GM18951 (cell line): ENCODE results near the gene KCNQ4.

ENCODE experiments used
- POLR2A ChIP-seq: IDR thresholded peaks from 4 replicates; pipeline ENCODE4 v1.6.1; 2011; ENCODE audit warnings: mild to moderate bottlenecking; ENCODE audit not compliant: insufficient read length, insufficient read depth; ENCODE audit errors: extremely low read depth
- in situ Hi-C: fragments of 300-500 bp; cut with MboI; formaldehyde crosslinking; loops from one replicate; pipeline ENCODE4 v1.12.0; 2022; ENCODE audit warnings: low sequenced_read_pairs, mixed read lengths, inconsistent platforms; ENCODE audit not compliant: unreplicated experiment

KCNQ4 gene

GRCh38 chr1:40842207-40842606 lies 58.6 kb downstream of the KCNQ4 start:
- TF ChIP-seq POLR2A = no peak
- in situ Hi-C loops = loop anchor here (10.0 kb wide), 1 partner anchor 67 kb away; no protein-coding TSS in a partner anchor

GRCh38 chr1:40842691-40843090 lies 59.1 kb downstream of the KCNQ4 start:
- in situ Hi-C loops = loop anchor here (10.0 kb wide), 1 partner anchor 68 kb away; no protein-coding TSS in a partner anchor
- TF ChIP-seq POLR2A = no peak

DNA sequence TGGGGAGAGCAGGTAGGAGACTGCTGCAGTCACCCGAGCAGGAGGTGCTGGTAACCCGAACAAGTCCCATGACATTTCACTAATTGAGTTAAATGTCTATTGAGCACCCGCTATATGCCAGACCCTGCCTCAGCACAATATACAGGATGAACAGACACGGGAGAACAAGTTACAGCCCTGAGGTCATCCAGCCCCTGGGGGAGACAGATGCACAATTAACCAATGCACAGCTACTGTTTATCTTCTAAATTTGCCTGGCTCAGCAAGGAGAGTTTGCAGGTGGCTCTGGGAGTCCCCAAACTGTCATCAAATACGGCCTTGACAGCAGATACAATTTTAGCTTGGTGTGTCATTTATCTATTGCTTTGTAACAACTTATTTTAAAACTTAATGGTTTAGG lies 60.5 kb downstream of the KCNQ4 start:
- in situ Hi-C loops = loop anchor here (10.0 kb wide), 1 partner anchor 69 kb away; no protein-coding TSS in a partner anchor

GRCh38 chr1:40844887-40845878 lies 61.6 kb downstream of the KCNQ4 start:
- TF ChIP-seq POLR2A = no peak
- in situ Hi-C loops = loop anchor here (10.0 kb wide), 1 partner anchor 70 kb away; no protein-coding TSS in a partner anchor

More for the DNA sequence above, 60.5 kb downstream of the KCNQ4 start:
- no peak for TF ChIP-seq POLR2A

GRCh38 chr1:40845895-40846294 lies 62.3 kb downstream of the KCNQ4 start:
- TF ChIP-seq POLR2A = no peak
- in situ Hi-C loops = loop anchor here (10.0 kb wide), 1 partner anchor 71 kb away; no protein-coding TSS in a partner anchor

DNA sequence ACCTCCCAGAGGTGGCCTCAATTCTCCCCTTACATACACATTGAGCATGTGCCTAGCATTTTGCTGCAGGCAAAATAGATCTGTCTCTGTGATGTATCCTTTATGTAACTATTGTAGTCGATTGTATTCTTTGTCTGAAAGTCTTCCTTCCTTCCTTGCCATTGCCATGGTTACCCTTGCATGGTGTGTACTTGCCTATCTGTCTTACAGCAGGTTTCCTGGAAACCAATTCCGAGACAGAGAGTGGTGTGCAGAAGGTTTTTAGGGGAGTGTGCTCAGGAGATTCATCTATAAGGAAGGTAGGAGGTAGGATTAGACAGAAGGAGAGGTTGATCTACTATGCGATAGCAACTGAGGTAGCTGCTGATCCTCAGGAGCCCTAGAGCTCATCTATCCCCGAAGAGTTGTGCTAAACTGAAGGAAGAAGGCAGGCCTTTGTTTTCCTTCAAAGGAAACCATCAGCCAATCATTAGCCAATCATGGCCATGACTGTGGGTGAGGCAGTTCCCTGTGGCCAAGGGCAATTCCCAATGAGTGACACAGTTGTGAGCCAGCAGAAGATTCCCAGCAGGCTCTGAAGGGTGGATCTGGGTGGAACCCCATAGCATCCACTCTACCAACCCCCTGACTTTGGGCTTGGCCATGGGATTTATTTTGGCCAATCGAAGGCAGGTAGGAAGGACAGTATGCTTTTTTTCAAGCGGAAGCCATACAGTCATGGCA lies 63.6 kb downstream of the KCNQ4 start:
- TF ChIP-seq POLR2A = no peak
- in situ Hi-C loops = loop anchor here (10.0 kb wide), 1 partner anchor 72 kb away; no protein-coding TSS in a partner anchor

DNA sequence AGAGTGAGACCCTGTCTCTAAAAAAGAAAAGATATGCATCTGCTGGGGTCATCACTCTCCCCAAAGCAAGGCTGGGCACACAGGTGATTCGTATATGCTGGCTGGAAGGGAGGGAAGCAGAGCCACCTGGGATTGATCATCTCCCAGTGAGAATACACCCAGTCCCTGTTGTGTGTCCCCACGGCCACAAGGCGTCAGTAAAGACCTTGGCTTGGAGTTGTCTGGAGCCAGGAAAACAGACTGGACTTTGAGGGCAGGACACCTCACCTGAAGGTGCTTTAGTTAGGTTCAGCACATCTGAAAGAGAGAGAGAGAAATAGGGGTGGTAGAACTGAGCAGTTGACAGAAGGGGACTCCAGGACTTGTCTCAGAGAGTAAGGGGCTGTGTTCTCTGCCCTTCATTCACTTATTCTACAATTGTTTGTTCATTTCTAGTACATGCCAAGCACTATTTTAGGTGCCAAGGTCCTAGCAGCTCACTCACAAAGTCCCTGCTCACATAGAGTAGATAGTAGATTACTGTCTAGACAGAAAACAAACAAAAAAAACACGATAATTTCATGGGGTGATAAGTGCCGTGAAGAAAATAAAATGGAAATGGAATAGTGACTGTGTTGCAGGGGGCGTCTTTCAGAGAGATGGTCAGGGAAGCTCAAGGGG lies 65.1 kb downstream of the KCNQ4 start:
- in situ Hi-C loops = loop anchor here (10.0 kb wide), 1 partner anchor 74 kb away; no protein-coding TSS in a partner anchor
- no peak for TF ChIP-seq POLR2A

DNA sequence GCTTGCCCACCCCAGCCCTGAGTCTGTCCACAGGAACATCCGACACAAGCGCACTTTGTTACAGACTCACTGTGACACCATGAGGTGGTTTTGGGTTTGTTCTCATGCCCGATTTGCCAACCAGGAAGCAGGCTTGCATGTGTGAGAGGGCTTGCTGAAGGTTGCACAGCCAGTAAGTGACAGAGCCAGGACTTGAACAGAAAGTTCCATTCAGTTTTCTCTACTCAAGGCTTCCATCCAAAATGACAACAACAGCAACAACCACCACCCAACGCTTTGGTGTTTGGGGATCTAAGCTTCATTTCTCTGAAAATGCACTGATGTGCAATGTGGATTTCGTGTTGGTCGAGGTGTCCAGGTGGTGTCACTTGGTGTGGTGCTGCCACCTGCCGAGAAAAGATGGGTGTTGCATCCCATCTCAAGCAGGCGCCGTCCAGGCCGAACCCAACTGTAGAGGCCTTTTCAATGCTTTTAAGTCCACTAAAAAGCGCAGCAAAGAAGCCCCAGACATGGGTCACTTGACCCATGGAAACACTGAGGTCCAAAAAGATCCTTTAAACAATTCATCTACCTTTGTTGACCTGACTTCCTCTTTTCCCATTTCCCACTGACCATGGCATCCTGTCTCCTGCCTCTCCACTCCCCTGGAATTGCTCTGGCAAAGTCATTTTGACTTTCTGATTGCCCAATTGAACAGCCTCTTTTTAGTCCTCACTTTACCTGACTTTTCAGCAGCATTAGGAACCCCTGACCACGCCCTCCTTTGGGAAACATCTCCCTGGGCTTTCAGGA lies 66.4 kb downstream of the KCNQ4 start:
- no peak for TF ChIP-seq POLR2A
- in situ Hi-C loops = loop anchor here (10.0 kb wide), 1 partner anchor 75 kb away; no protein-coding TSS in a partner anchor

GRCh38 chr1:40851643-40852042 lies 68.1 kb downstream of the KCNQ4 start:
- TF ChIP-seq POLR2A = no peak
- in situ Hi-C loops = no loop called here

DNA sequence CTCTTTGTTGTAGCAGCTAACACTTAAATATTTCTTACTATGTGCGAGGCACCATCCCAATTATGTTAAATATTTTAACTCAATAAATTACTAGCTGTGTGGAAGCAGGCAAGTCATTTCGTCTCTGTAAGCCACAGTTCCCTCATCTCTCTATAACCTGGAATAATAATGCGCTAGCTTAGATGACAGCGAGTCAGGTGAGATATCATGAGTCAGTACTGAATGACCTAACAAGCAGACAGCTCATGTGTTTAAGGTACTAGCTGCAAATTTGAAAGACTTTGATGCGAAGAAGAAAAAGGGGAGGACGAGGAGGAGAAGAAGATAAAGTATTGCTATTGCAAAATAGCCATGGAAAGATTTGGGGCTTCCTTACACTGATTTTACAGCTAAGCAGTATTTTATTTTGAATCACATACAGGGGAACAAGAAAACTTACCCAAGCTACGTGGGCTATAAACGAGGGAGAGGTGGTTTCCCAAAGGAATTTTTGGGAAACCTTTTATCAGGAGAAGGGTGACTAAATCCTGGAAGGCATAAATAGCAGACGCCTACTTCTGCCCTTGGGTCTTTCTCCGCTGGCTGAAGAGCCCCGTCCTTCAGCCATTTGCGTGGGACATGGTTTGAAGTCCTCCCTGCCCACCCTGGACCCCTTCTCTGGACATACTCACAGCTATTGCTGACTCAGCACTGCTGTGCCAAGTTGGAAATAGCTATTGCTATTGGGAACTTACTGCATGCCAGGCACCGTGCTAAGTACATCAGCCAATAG lies 69.7 kb downstream of the KCNQ4 start:
- in situ Hi-C loops = no loop called here
- no peak for TF ChIP-seq POLR2A

DNA sequence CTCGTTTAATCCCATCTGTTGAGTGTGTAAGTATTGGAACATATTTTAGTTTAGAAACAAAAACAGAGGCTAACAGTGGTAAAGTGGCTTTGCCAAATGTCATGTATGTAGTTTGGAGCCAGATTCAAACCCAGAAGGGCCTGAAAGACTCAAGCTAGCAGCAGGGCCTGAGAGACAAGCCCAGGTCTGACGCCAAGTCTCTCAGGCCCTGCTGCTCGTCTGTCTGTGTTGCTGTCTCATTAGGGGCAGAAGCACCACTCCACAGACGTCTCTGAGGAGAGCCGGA lies 70.2 kb downstream of the KCNQ4 start:
- in situ Hi-C loops = no loop called here
- no peak for TF ChIP-seq POLR2A
